ENCODE data around the gene ATP1A1.

DNA sequence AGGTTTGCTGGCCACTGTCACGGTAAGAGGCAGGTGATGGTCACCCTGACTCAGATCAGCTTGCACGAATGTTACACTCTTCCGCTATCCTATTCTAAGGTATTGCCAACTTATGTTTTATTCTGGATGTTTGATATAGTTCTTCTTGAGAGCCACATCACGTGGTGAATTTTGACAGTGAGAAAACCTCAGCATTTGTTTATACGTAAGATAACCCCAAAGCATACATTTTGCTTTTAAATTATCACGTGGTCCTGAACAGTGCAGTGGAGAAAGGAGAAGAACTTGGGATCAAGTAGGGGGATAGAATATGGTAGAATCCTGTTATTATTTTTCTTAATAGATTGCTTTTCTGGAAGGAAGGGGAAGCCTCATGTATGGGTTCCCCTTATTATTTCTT is 16.6 kb downstream of the ATP1A1 start:
- TF ChIP-seq, protein P1, sequence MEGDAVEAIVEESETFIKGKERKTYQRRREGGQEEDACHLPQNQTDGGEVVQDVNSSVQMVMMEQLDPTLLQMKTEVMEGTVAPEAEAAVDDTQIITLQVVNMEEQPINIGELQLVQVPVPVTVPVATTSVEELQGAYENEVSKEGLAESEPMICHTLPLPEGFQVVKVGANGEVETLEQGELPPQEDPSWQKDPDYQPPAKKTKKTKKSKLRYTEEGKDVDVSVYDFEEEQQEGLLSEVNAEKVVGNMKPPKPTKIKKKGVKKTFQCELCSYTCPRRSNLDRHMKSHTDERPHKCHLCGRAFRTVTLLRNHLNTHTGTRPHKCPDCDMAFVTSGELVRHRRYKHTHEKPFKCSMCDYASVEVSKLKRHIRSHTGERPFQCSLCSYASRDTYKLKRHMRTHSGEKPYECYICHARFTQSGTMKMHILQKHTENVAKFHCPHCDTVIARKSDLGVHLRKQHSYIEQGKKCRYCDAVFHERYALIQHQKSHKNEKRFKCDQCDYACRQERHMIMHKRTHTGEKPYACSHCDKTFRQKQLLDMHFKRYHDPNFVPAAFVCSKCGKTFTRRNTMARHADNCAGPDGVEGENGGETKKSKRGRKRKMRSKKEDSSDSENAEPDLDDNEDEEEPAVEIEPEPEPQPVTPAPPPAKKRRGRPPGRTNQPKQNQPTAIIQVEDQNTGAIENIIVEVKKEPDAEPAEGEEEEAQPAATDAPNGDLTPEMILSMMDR (conservative IDR thresholded peaks at IDR 0.05 in 1 of 2, IDR thresholded peaks at IDR 0.05 in 1 of 2; ENCODE audit: low read depth in 1 of 2, low read length in 2 of 2), result no peak
- no peak for TF ChIP-seq EZH2 (IDR thresholded peaks at IDR 0.05; ENCODE audit: low read length, missing control alignments)
